ENCODE results near the gene C16orf92.

GRCh38 chr16:29990034-29990433, 33.0 kb upstream of the C16orf92 start:
- no peak for TF ChIP-seq POLR2A (IDR thresholded peaks at IDR 0.05; ENCODE audit: insufficient read depth in 1 of 2, low read depth in 2 of 2, low read length in 2 of 2)
- TF ChIP-seq MLX (CRISPR knock-in tag; IDR thresholded peaks at IDR 0.05) = no peak
- TF ChIP-seq POLR2AphosphoS5 (IDR thresholded peaks at IDR 0.05; ENCODE audit: low read depth, low read length) = no peak
- no peak for TF ChIP-seq EP300 (IDR thresholded peaks at IDR 0.05; ENCODE audit: low read depth in 2 of 2, low read length in 2 of 2)
- no peak for TF ChIP-seq EP300 (CRISPR knock-in tag; IDR thresholded peaks at IDR 0.05; ENCODE audit: borderline replicate concordance)
- TF ChIP-seq CTCF (CRISPR knock-in tag; IDR thresholded peaks at IDR 0.05) = no peak
- TF ChIP-seq ATF3 (CRISPR knock-in tag; IDR thresholded peaks at IDR 0.05) = no peak
- TF ChIP-seq TAF15 (IDR thresholded peaks at IDR 0.05; ENCODE audit: low read depth, low read length, poor library complexity, severe bottlenecking) = no peak
- TF ChIP-seq ZNF780A (CRISPR knock-in tag; IDR thresholded peaks at IDR 0.05) = no peak
- no peak for TF ChIP-seq TRIM24 (CRISPR knock-in tag; IDR thresholded peaks at IDR 0.05)
- TF ChIP-seq MYNN (CRISPR knock-in tag; IDR thresholded peaks at IDR 0.05; ENCODE audit: low read depth) = no peak
- no peak for TF ChIP-seq FOSL1 (CRISPR knock-in tag; IDR thresholded peaks at IDR 0.05; ENCODE audit: borderline replicate concordance)
- no peak for TF ChIP-seq KAT8 (CRISPR knock-in tag; IDR thresholded peaks at IDR 0.05)
- no peak for TF ChIP-seq ZNF121 (CRISPR knock-in tag; IDR thresholded peaks at IDR 0.05)
